ENCODE results near the gene CYP1A2.
"Not testable (repeated sequence)": the region's sequence is repeated elsewhere in the genome, so short reads cannot be mapped to it uniquely, and the experiment has no call there.

The CYP1A2 gene

GRCh38 chr15:74748322-74748946, at the start of gene CYP1A2:
TSS of gene CYP1A2 (plus strand) at chr15:74748845. CDS start at chr15:74749739, 894 bp downstream.
- no peak for DNase-seq

GRCh38 chr15:74709011-74709410, 39.6 kb upstream of the CYP1A2 start:
- DNase-seq, result no peak

DNA sequence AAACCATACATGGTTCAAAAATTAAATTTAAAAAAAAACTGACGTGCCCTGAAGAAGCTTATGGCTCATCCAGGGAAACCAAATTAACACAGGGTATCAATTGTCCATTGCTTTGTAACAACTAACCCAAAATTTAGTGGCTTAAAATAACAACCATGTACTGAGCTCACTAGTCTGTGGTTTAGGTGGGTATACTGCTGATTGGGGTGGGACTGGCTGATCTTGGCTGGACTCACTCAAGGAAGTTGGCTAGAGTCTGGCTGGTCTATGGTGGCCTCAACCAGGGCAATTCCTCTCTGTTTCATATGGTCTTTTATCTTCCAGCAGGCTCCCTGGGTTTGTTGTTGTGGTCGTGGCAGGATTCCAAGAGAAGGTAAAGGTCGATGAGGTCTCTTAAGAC, 38.8 kb upstream of the CYP1A2 start:
- no peak for DNase-seq

DNA sequence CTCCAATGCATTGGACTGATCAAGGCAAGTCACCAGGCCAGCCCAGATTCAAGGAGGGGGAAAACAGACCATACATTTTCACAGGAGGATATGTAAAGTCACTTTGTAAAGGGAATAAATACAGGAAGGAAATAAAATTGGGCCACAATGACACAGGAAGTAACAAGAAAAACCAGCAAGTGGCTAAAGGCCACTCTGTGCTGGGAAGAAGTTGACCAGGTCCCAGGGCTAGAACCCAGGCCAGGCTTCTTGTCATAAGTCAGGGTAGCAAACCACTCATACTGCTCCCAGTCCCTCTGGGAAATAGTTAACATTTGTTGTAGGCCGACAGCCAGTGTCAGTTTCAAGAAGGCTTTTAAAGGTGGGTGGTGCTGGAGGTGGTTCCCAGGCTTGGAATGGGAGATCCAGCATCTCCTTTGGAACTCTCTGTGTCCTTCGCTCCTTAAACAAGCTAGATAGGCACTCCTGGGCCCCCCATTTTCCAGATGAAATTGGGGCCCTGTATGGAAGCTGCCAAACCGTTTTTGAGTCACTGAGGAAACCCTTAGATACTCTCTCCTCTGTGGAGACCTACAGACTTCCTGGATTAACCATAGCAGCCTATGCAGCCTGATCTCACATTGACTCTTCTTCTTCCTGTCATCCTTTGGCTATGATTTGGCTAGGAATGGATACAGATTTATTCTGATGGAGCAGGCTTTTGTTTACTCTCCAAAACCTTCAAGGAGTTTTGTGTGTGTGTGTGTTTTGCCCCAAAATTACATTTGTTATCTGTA, 38.1 kb upstream of the CYP1A2 start:
- no peak for DNase-seq

GRCh38 chr15:74712311-74712710, 36.3 kb upstream of the CYP1A2 start:
- DNase-seq, result no peak

DNA sequence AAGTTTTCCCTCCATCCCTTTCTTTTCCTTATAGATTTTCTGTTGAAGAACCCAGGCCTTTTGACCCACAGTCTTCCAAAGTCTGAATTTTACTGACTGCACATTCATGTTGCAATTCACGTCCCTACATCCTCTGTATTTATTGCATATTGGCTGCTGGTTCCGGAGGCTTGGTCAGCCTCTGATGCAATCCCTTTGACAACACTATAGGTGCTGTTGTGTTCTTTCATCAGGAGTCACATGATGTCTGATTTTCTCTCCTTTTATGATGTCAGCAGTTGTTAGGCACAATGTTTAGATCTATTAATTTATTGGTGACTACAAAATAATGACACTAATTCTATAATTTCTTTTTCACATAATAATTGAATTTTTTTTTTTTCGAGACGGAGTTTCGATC, 32.0 kb upstream of the CYP1A2 start:
- DNase-seq, result no peak

- DNase-seq, result no peak
These were observed 26.1 kb upstream of the CYP1A2 start for GRCh38 chr15:74722591-74722990.

- no peak for DNase-seq
These were observed 25.5 kb upstream of the CYP1A2 start for GRCh38 chr15:74723187-74723586.

GRCh38 chr15:74723754-74724334, 24.8 kb upstream of the CYP1A2 start:
- DNase-seq, result no peak

- DNase-seq, result no peak
These were observed 23.9 kb upstream of the CYP1A2 start for GRCh38 chr15:74724570-74725224.

GRCh38 chr15:74725225-74725774, 23.3 kb upstream of the CYP1A2 start, which contains the start of gene CYP1A1:
TSS of gene CYP1A1 (minus strand) at chr15:74725528. CDS start at chr15:74723097, 2,431 bp downstream.
- DNase-seq, result peak; percentile 52

- DNase-seq, result peak; percentile 73
These were observed 22.5 kb upstream of the CYP1A2 start for GRCh38 chr15:74725845-74726773.

GRCh38 chr15:74726774-74727164, 21.9 kb upstream of the CYP1A2 start:
- DNase-seq, result no peak

DNA sequence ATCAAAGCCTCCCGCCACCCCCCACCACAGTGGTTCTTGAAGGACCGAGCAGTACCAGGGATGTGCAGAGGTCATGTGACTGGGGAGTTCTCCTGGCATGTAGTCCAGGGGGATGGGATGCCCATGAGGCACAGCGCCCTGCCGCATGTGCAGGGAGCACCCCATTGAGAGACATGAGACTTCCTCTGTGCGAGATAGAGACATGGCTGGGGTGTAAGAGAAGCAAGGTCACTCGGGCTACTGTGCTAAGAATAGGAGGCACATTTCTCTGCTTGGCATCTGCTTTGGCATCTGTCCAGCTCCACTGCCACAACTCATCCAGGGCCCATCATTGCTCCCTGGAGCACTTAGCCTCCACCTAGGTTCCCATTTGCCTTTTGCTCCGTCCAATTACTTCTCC, 20.9 kb upstream of the CYP1A2 start:
- DNase-seq, result no peak

- DNase-seq, result not testable (repeated sequence)
These were observed 19.9 kb upstream of the CYP1A2 start for GRCh38 chr15:74728699-74729098.

DNA sequence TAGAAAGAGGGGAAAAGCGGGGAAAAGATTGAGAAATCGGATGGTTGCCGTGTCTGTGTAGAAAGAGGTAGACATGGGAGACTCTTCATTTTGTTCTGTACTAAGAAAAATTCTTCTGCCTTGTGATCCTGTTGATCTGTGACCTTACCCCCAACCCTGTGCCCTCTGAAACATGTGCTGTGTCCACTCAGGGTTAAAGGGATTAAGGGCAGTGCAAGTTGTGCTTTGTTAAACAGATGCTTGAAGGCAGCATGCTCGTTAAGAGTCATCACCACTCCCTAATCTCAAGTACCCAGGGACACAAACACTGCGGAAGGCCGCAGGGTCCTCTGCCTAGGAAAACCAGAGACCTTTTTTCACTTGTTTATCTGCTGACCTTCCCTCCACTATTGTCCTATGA, 19.3 kb upstream of the CYP1A2 start:
- DNase-seq, result not testable (repeated sequence)

DNA sequence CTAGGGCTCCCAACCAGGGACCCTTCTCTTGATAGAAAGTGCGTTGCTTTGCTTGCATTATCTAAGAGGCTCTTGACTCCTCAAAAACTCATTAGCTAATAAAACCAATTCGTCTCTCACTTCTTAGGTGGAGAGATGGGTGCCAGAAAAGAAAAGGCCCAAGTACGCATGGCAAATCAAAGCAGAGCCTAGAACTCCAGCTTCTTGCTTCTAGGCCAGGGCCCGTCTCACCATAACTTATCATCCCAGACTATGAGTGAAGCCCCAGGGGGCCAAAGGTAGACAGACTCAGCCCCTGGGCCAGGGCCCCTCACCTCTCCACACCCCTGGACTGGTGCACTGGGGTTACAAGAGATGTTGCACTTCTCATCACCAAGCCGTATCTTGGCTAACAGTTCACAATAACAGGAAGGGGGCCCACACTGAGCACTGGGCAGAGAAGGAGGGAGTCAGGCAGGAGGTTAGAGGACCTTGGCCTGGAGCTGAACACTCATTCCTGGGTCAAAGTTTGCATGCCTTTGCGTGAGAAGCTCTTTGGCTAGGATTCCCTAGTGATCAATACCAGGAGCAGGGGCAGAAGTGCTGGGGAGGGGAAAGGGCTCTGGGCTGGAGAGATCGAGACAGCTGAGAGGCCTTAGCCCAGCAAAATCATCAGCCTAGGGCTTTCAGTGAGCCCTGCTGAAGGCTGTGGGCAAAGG, 17.9 kb upstream of the CYP1A2 start:
- DNase-seq, result no peak

GRCh38 chr15:74732846-74733245, 15.8 kb upstream of the CYP1A2 start:
- no peak for DNase-seq

- DNase-seq, result no peak
These were observed 15.4 kb upstream of the CYP1A2 start for GRCh38 chr15:74733269-74733668.

DNA sequence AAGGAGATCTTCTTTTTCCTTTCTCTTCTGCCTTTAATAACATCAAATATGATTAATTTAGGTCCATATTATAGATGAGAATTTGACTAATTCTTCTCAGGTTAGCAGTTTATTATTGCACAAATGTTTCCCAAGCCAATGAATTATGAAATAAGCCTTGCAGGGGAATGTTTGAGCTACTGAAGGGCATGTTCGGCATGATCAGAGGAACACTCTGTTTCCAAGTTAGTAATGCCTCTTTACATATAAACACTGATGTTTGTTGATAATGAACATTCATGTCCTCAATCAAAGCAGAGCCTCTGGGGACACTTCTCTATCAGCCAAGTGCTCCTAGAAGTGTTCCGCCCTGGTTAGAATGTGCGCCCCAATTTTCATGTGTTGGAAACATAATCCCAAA, 13.3 kb upstream of the CYP1A2 start:
- DNase-seq, result no peak

GRCh38 chr15:74738239-74738638, 10.4 kb upstream of the CYP1A2 start:
- not testable (repeated sequence) for DNase-seq
